Measurements from ENCODE around the gene CISD1.
"Not testable (repeated sequence)": the region's sequence is repeated elsewhere in the genome, so short reads cannot be mapped to it uniquely, and the experiment has no call there.

- TF ChIP-seq POLR2A, CTCF (IDR thresholded peaks at IDR 0.05): not testable (repeated sequence)
Observed at GRCh38 chr10:58229856-58230255, 39.1 kb upstream of the CISD1 start.
